ENCODE results near the gene FOCAD. TPM values are rescaled to one million over a fixed set of nuclear protein-coding genes. Genes with fewer than 3 reads are reported as not detected.

Gene FOCAD
- total and polyA plus RNA-seq, 10 of the 15 experiments (the other 5 are each of a cell fraction or from before 2014, with no cell fraction given): 13.7 to 93.0 (median 41.8) TPM

DNA sequence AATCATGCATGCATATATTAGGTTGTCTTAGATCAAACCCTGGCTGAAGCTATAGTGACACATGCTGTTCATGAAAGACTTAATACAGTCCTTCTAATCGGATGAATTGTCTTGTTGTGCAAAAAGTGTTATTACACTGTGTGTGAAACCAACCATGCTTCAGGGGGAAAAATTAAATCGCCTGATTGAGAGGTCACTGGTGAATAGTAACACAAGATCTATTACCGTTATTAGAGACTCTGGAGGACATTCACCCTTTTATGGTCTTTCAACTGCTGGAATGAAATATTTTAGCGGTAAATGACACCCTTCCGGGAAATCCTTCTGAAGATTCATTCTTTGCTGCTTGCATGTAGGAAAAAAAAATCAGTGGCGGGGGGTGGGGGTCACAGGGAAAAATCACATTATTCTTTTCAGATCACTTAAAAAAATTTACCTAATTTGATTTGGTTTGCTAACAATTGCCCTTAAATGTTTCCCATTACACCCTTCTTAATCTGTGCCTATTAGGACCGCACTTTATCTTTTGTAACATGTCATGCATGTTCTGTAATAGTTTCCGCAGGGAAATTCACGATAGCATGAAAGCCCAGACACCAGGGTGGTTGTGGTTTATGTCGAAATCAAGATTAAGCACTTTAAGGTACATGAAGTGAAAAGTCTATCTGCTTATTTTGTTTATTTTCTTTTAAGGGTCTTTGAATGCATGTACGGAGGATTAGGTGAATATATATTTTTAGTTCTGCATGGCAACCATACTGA, 120.6 kb downstream of the FOCAD start:
- WGBS (ENCODE audit: insufficient coverage, insufficient replicate concordance, low lambda C conversion rate, missing lambda C conversion rate): 87% methylated on average over 11 of the region's 11 CpGs
- Histone ChIP-seq H3K9ac (ENCODE audit: control insufficient read depth, insufficient read depth, low read length) (no peak overlapping the region), H3K79me2 (ENCODE audit: control insufficient read depth, insufficient read depth, low read length) (no peaks in the 10 kb centered on the region), H3K27me3 (replicated peaks in 1 of 2; ENCODE audit: control insufficient read depth in 2 of 2, insufficient read depth in 2 of 2, low read length in 1 of 2) (no peaks in the 10 kb centered on the region), H3K4me2 (ENCODE audit: control insufficient read depth, insufficient read depth) (no peak overlapping the region), H3K4me3 (no peak overlapping the region), H3K4me1 (ENCODE audit: control insufficient read depth, insufficient read depth, low read length) (no peaks in the 10 kb centered on the region), H3K9me3 (replicated peaks; ENCODE audit: control insufficient read depth, insufficient read depth, low read length) (no peaks in the 10 kb centered on the region; the same call in 2 of the 3 replicates), H3K36me3 (ENCODE audit: control insufficient read depth in 2 of 2, insufficient read depth in 2 of 2, low read length in 1 of 2) (no peaks in the 10 kb centered on the region; a peak in 1 of 4 replicates), H3K27ac (ENCODE audit: control insufficient read depth, insufficient read depth) (no peak overlapping the region), H4K20me1 (ENCODE audit: control insufficient read depth, insufficient read depth) (no peaks in the 10 kb centered on the region), H2AFZ (ENCODE audit: control insufficient read depth, low read depth, low read length) (no peak overlapping the region)
- ChIA-PET CTCF (no interaction called here), RAD21 (ENCODE audit: unreplicated experiment) (no interaction called here), SMC1A (ENCODE audit: uncharacterized antibody, unreplicated experiment) (interaction anchor here (1.0 kb wide), 1 partner anchor 119 kb away, joined by 3 read pairs; no protein-coding TSS in a partner anchor), POLR2A (interaction anchor here (0.9 kb wide), 1 partner anchor 15 kb away, joined by 3 read pairs; no protein-coding TSS in a partner anchor)
- in situ Hi-C loops (cut with MboI): no loop called here
- TF ChIP-seq CBFB (IDR thresholded peaks at IDR 0.05; ENCODE audit: low read depth): no peak
- no peak for TF ChIP-seq IKZF1 (conservative IDR thresholded peaks at IDR 0.05)
- TF ChIP-seq MYB (IDR thresholded peaks at IDR 0.05; ENCODE audit: borderline replicate concordance, low read depth, low read length): no peak
- TF ChIP-seq CBX3 (IDR thresholded peaks at IDR 0.05; ENCODE audit: borderline replicate concordance, low read depth): no peak
- no peak for TF ChIP-seq YY1 (IDR thresholded peaks at IDR 0.05; ENCODE audit: low read depth, low read length)
- no peak for TF ChIP-seq EGR1 (IDR thresholded peaks at IDR 0.05; ENCODE audit: borderline replicate concordance in 1 of 2, low read depth in 2 of 2, low read length in 2 of 2)
- TF ChIP-seq MTA3 (IDR thresholded peaks at IDR 0.05; ENCODE audit: borderline replicate concordance, low read length): no peak
- intact Hi-C loops (cut with micrococcal nuclease; ENCODE audit: unreplicated experiment): no loop called here
- FAIRE-seq (no peak), ATAC-seq (no peak), DNase-seq (ENCODE audit: low read depth, low spot score) (no peak)
- no TSS peak for BruUV-seq (replicated peaks)

DNA sequence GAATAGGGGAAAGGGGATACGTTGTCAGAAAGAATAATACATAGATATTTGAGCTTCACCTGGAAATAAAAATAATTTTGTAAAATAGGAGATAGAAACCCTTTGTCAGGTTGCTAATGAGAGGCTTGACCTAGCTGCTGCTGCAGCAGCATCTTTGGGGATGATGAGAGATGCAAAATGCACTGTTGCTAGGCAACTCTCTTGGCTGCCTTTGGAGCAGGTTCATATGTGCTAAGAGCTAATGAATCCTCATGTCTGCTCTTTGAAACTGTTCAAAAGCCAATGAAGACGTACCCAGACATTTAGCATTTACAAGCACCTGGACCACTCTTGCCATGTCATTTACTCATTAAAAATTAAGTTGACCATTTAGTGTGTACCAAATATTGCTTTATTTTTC, 121.7 kb downstream of the FOCAD start:
- TF ChIP-seq FOXK2 (IDR thresholded peaks at IDR 0.05) (no peak), FOS (IDR thresholded peaks at IDR 0.05; ENCODE audit: borderline replicate concordance, extremely low read depth, insufficient read length) (no peak), BRCA1 (IDR thresholded peaks at IDR 0.05; ENCODE audit: low read depth, low read length) (no peak), CREM (IDR thresholded peaks at IDR 0.05; ENCODE audit: low read depth) (no peak), YY1 (IDR thresholded peaks at IDR 0.05; ENCODE audit: low read depth, low read length) (no peak), ZZZ3 (IDR thresholded peaks at IDR 0.05; ENCODE audit: control insufficient read depth, insufficient read length, low read depth) (no peak)
- TF ChIP-seq, protein P1, sequence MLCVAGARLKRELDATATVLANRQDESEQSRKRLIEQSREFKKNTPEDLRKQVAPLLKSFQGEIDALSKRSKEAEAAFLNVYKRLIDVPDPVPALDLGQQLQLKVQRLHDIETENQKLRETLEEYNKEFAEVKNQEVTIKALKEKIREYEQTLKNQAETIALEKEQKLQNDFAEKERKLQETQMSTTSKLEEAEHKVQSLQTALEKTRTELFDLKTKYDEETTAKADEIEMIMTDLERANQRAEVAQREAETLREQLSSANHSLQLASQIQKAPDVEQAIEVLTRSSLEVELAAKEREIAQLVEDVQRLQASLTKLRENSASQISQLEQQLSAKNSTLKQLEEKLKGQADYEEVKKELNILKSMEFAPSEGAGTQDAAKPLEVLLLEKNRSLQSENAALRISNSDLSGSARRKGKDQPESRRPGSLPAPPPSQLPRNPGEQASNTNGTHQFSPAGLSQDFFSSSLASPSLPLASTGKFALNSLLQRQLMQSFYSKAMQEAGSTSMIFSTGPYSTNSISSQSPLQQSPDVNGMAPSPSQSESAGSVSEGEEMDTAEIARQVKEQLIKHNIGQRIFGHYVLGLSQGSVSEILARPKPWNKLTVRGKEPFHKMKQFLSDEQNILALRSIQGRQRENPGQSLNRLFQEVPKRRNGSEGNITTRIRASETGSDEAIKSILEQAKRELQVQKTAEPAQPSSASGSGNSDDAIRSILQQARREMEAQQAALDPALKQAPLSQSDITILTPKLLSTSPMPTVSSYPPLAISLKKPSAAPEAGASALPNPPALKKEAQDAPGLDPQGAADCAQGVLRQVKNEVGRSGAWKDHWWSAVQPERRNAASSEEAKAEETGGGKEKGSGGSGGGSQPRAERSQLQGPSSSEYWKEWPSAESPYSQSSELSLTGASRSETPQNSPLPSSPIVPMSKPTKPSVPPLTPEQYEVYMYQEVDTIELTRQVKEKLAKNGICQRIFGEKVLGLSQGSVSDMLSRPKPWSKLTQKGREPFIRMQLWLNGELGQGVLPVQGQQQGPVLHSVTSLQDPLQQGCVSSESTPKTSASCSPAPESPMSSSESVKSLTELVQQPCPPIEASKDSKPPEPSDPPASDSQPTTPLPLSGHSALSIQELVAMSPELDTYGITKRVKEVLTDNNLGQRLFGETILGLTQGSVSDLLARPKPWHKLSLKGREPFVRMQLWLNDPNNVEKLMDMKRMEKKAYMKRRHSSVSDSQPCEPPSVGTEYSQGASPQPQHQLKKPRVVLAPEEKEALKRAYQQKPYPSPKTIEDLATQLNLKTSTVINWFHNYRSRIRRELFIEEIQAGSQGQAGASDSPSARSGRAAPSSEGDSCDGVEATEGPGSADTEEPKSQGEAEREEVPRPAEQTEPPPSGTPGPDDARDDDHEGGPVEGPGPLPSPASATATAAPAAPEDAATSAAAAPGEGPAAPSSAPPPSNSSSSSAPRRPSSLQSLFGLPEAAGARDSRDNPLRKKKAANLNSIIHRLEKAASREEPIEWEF (IDR thresholded peaks at IDR 0.05; ENCODE audit: insufficient replicate concordance, low read depth, low read length): no peak
- POLR2A ChIA-PET: interaction anchor here (0.9 kb wide), 1 partner anchor 14 kb away, joined by 3 read pairs; no protein-coding TSS in a partner anchor
- CTCF ChIA-PET: no interaction called here

More for the DNA sequence above, 121.7 kb downstream of the FOCAD start:
- ATAC-seq (no peak), DNase-seq (ENCODE audit: low read depth, low spot score) (no peak), FAIRE-seq (no peak)
- BruUV-seq (replicated peaks): no TSS peak
- Histone ChIP-seq H2AFZ (ENCODE audit: control insufficient read depth, low read depth, low read length) (no peak overlapping the region), H3K27me3 (replicated peaks in 1 of 2; ENCODE audit: control insufficient read depth in 2 of 2, insufficient read depth in 2 of 2, low read length in 1 of 2) (no peaks in the 10 kb centered on the region), H3K4me2 (ENCODE audit: control insufficient read depth, insufficient read depth) (no peak overlapping the region), H4K20me1 (ENCODE audit: control insufficient read depth, insufficient read depth) (no peaks in the 10 kb centered on the region), H3K36me3 (ENCODE audit: control insufficient read depth in 2 of 2, insufficient read depth in 2 of 2, low read length in 1 of 2) (no peaks in the 10 kb centered on the region; a peak in 1 of 4 replicates), H3K9ac (ENCODE audit: control insufficient read depth, insufficient read depth, low read length) (no peak overlapping the region), H3K79me2 (ENCODE audit: control insufficient read depth, insufficient read depth, low read length) (no peaks in the 10 kb centered on the region), H3K27ac (ENCODE audit: control insufficient read depth, insufficient read depth) (no peak overlapping the region), H3K9me3 (replicated peaks; ENCODE audit: control insufficient read depth, insufficient read depth, low read length) (no peaks in the 10 kb centered on the region; the same call in 2 of the 3 replicates), H3K4me3 (no peak overlapping the region), H3K4me1 (ENCODE audit: control insufficient read depth, insufficient read depth, low read length) (no peaks in the 10 kb centered on the region)
- 100% methylated on average over 2 of the region's 2 CpGs for WGBS (ENCODE audit: insufficient coverage, insufficient replicate concordance, low lambda C conversion rate, missing lambda C conversion rate)
- ChIA-PET SMC1A (ENCODE audit: uncharacterized antibody, unreplicated experiment) (interaction anchor here (1.7 kb wide), 1 partner anchor 13 kb away, joined by 5 read pairs; no protein-coding TSS in a partner anchor), RAD21 (ENCODE audit: unreplicated experiment) (no interaction called here)
- intact Hi-C loops (cut with micrococcal nuclease; ENCODE audit: unreplicated experiment) (no loop called here), in situ Hi-C loops (cut with MboI) (no loop called here)
